ENCODE results near the gene KIF1B.

DNA sequence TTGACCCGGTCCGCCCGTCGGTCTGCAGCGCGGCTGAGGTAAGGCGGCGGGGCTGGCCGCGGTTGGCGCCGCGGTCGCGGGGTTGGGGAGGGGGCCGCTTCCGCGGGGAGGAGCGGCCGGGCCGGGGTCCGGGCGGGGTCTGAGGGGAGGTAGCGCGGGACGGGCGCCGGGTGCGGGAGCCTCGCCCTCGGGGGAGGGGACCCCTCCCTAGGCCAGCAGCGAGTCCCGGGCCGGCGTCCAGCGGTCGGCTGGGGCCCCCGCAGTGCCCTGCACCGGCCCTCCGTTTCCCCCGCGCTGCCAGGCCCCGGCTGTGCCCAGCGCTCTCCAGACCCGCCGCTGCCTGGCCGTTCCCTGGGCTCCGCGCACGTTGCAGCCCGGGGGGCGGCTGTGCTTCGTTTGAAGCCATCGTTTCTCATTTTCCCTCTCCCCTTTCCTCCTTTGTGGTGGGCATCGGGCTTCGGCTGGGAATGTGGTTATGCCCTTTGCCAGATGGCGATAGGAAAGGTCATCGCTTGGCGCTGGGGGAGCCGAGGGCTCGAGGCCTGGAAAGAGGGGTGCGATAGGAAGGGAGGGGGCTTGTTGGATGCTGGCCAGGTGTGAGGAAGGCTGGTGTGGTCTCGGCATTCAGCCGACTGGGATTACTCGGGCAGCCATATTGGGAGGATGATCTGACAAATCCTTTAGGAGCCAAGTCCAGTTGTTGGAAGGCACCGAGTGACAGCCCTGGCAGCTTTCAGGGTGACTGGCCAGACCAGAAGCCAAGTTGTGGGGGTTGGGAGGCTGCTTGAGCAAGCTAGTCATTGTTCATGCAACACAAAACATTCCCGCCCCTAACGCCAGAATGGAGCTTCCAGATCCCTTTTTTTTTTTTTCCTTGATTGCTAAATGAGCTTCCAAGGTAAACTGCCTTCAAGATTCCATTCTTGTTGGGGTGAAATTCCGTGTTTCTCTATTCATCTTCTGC is 753 bp downstream of the KIF1B start:
- TF ChIP-seq, protein P1, sequence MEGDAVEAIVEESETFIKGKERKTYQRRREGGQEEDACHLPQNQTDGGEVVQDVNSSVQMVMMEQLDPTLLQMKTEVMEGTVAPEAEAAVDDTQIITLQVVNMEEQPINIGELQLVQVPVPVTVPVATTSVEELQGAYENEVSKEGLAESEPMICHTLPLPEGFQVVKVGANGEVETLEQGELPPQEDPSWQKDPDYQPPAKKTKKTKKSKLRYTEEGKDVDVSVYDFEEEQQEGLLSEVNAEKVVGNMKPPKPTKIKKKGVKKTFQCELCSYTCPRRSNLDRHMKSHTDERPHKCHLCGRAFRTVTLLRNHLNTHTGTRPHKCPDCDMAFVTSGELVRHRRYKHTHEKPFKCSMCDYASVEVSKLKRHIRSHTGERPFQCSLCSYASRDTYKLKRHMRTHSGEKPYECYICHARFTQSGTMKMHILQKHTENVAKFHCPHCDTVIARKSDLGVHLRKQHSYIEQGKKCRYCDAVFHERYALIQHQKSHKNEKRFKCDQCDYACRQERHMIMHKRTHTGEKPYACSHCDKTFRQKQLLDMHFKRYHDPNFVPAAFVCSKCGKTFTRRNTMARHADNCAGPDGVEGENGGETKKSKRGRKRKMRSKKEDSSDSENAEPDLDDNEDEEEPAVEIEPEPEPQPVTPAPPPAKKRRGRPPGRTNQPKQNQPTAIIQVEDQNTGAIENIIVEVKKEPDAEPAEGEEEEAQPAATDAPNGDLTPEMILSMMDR (IDR thresholded peaks at IDR 0.05) = no peak
- peak; percentile 43 to 87 for TF ChIP-seq POLR2A (IDR thresholded peaks at IDR 0.05)
